ENCODE measurements around the gene BABAM1. TPM values are rescaled to one million over a fixed set of nuclear protein-coding genes. Genes with fewer than 3 reads are reported as not detected.

The BABAM1 gene
- total RNA-seq, 2 donors from 2014 or later = 86.6 to 96.1 TPM

DNA sequence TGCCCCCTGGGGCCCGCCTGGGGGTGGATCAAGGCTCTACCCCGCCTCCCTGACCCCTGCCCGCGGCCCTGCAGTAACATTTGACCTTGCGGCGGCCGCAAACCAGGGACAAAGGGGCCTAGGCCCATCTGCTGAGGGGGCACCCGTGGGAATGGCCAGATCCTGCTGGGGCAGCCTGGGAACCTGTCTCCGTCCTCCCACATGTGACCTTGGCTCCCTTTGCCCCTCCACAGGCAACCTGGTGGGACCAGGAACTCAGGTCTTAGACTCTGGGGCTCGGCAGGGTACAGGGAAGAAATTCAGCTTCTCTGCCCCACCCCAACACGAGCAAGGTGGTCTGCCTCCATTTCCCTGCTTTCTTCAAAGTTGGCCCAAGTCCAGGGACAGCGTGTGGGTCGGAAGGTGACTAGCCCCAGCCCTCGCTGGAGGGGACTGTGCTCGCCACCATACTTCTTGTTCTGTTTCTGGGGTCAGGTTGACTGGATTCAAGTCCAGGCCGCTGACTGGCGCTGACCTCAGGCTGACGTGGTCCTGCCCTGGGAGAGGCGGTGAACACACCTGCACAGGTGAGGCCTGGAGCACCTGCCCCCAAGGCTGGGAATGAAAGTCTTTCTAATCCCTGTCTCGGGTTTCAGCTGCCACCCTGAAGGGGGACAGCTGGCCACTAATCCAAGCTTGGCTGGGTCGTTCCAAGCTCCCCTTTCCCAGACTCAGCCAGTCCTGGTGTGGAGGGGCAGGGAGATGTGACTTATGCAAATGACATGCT is 19.0 kb upstream of the BABAM1 start:
- ATAC-seq (replicated peaks in 1 of 2) (no peak), DNase-seq (no peak)
- Mint-ChIP-seq H3K9me3 (no peaks in the 10 kb centered on the region), H3K4me1 (ENCODE audit: low read depth) (peaks cover 10% of the 10 kb centered on the region), H3K27ac (no peak overlapping the region), H3K27me3 (ENCODE audit: low read depth) (peaks cover 9% of the 10 kb centered on the region), H3K4me3 (no peak overlapping the region), H3K36me3 (ENCODE audit: insufficient read depth in 2 of 2) (no peaks in the 10 kb centered on the region)

GRCh38 chr19:17249887-17250548 is 17.2 kb upstream of the BABAM1 start:
- no peak for ATAC-seq (replicated peaks in 1 of 2)
- H3K27me3 Mint-ChIP-seq (ENCODE audit: low read depth) = peaks cover 9% of the 10 kb centered on the region
- DNase-seq = no peak
- H3K27ac Mint-ChIP-seq = no peak overlapping the region
- H3K4me1 Mint-ChIP-seq (ENCODE audit: low read depth) = peaks cover 10% of the 10 kb centered on the region
- H3K4me3 Mint-ChIP-seq = no peak overlapping the region
- H3K9me3 Mint-ChIP-seq = no peaks in the 10 kb centered on the region
- H3K36me3 Mint-ChIP-seq (ENCODE audit: insufficient read depth in 2 of 2) = no peaks in the 10 kb centered on the region

DNA sequence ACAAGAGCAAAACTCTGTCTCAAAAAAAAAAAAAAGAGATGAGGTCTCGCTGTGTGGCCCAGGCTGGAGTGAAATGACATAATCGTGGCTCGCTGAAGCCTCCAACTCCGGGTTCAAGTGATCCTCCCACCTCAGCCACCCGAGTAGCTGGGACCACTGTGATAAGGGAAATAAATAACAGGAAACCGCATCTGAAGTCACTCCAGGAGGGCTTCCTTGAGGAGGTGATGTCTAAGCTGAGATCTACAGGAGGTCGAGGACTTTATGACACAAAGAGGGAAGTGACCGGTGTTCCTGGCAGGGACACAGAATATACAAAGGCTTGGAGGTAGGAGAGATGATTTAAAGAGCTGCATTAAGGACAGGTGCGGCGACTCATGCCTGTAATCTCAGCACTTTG is 12.6 kb upstream of the BABAM1 start:
- Mint-ChIP-seq H3K27me3 (ENCODE audit: low read depth) (no peaks in the 10 kb centered on the region), H3K27ac (no peak overlapping the region), H3K36me3 (ENCODE audit: insufficient read depth in 2 of 2) (no peaks in the 10 kb centered on the region), H3K4me1 (ENCODE audit: low read depth) (no peaks in the 10 kb centered on the region), H3K9me3 (no peaks in the 10 kb centered on the region), H3K4me3 (no peak overlapping the region)
- ATAC-seq (replicated peaks in 1 of 2) (no peak), DNase-seq (no peak)

- H3K4me1 Mint-ChIP-seq (ENCODE audit: low read depth) = no peaks in the 10 kb centered on the region
- no peaks in the 10 kb centered on the region for H3K9me3 Mint-ChIP-seq
- no peak overlapping the region for H3K4me3 Mint-ChIP-seq
- no peaks in the 10 kb centered on the region for H3K36me3 Mint-ChIP-seq (ENCODE audit: insufficient read depth in 2 of 2)
- ATAC-seq (replicated peaks in 1 of 2) (no peak), DNase-seq (no peak)
- H3K27me3 Mint-ChIP-seq (ENCODE audit: low read depth) = no peaks in the 10 kb centered on the region
- no peak overlapping the region for H3K27ac Mint-ChIP-seq
These were observed 12.1 kb upstream of the BABAM1 start for GRCh38 chr19:17255150-17255621.

GRCh38 chr19:17256130-17256529 is 11.1 kb upstream of the BABAM1 start:
- Mint-ChIP-seq H3K27me3 (ENCODE audit: low read depth) (no peaks in the 10 kb centered on the region), H3K9me3 (no peaks in the 10 kb centered on the region), H3K27ac (no peak overlapping the region)

DNA sequence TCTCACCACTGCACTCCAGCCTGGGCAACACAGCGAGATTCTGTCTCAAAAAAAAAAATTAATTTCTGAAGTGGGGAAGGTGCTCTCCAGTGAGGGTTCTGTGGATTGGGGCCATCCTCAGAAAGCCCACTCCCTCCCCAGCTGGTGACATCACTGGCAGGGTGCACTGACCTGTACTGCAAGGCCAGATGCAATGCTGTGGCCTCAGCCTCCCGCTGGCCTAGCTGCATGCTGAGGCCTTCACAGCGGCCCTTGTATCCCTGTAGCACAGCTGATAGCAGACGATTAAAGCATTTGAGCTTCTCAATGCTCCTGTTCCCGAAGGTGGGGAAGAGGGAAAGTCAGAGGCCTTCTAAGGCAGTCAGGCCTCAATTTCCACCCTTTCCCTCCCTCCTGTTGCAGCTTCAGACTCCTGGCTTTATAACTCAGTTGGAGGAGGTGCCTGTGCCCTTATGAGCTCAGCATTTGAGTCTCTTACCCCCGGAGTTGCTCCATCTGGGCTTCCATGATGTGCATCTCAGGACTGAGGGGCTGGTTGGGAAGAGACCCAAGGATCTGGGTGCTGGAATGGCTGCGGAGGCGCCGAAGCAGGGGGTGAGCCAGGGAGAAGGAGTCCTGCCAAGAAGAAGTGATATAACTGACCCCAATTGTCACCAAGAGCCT is 8.0 kb upstream of the BABAM1 start:
- Mint-ChIP-seq H3K27me3 (ENCODE audit: low read depth) (no peaks in the 10 kb centered on the region), H3K9me3 (no peaks in the 10 kb centered on the region), H3K4me1 (ENCODE audit: low read depth) (peaks cover 7% of the 10 kb centered on the region), H3K4me3 (no peak overlapping the region), H3K27ac (no peak overlapping the region), H3K36me3 (ENCODE audit: insufficient read depth in 2 of 2) (no peaks in the 10 kb centered on the region)
- no peak for DNase-seq
- no peak for ATAC-seq (replicated peaks in 1 of 2)

More at GRCh38 chr19:17256130-17256529, 11.1 kb upstream of the BABAM1 start:
- H3K4me3 Mint-ChIP-seq = no peak overlapping the region
- DNase-seq = no peak
- H3K36me3 Mint-ChIP-seq (ENCODE audit: insufficient read depth in 2 of 2) = no peaks in the 10 kb centered on the region
- no peak for ATAC-seq (replicated peaks in 1 of 2)
- H3K4me1 Mint-ChIP-seq (ENCODE audit: low read depth) = peaks cover 7% of the 10 kb centered on the region

DNA sequence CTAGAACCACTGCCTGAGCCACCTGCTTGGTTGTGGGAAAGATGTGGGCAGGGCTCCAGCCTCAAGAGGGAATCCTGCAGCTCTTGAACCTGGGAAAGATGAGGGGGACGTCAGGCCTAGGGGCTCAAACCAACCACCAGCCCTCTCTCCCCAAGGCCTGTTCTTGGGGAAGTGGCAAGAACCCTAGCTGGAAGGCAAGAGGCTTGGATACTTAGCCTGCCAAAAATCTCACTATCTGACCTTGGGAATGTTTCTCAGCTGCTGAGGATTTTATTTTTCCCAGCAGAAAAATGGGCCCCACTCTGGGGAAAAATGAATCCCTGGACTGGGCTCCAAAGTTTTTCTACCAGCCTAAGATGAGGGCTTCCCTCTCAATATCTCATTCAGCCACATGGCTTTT is 7.3 kb upstream of the BABAM1 start:
- H3K9me3 Mint-ChIP-seq = no peaks in the 10 kb centered on the region
- no peaks in the 10 kb centered on the region for H3K36me3 Mint-ChIP-seq (ENCODE audit: insufficient read depth in 2 of 2)
- no peaks in the 10 kb centered on the region for H3K27me3 Mint-ChIP-seq (ENCODE audit: low read depth)
- peaks cover 12% of the 10 kb centered on the region for H3K4me1 Mint-ChIP-seq (ENCODE audit: low read depth)
- ATAC-seq (replicated peaks in 1 of 2) (no peak), DNase-seq (no peak)
- no peak overlapping the region for H3K4me3 Mint-ChIP-seq
- H3K27ac Mint-ChIP-seq = no peak overlapping the region

- H3K9me3 Mint-ChIP-seq = no peaks in the 10 kb centered on the region
- no peaks in the 10 kb centered on the region for H3K36me3 Mint-ChIP-seq (ENCODE audit: insufficient read depth in 2 of 2)
- DNase-seq (peak; percentile 90 to 92), ATAC-seq (replicated peaks in 1 of 2) (peak; percentile 99)
- no peak overlapping the region for H3K4me3 Mint-ChIP-seq
- peaks cover 14% of the 10 kb centered on the region for H3K4me1 Mint-ChIP-seq (ENCODE audit: low read depth)
- no peak overlapping the region for H3K27ac Mint-ChIP-seq
- H3K27me3 Mint-ChIP-seq (ENCODE audit: low read depth) = no peaks in the 10 kb centered on the region
These were observed 6.4 kb upstream of the BABAM1 start for GRCh38 chr19:17260842-17261325.

- DNase-seq = no peak
- Mint-ChIP-seq H3K9me3 (no peaks in the 10 kb centered on the region), H3K4me1 (ENCODE audit: low read depth) (peaks cover 19% of the 10 kb centered on the region), H3K27ac (no peak overlapping the region), H3K27me3 (ENCODE audit: low read depth) (no peaks in the 10 kb centered on the region), H3K36me3 (ENCODE audit: insufficient read depth in 2 of 2) (no peaks in the 10 kb centered on the region), H3K4me3 (no peak overlapping the region)
- ATAC-seq (replicated peaks in 1 of 2) = no peak
These were observed 4.7 kb upstream of the BABAM1 start for GRCh38 chr19:17262557-17262956.

DNA sequence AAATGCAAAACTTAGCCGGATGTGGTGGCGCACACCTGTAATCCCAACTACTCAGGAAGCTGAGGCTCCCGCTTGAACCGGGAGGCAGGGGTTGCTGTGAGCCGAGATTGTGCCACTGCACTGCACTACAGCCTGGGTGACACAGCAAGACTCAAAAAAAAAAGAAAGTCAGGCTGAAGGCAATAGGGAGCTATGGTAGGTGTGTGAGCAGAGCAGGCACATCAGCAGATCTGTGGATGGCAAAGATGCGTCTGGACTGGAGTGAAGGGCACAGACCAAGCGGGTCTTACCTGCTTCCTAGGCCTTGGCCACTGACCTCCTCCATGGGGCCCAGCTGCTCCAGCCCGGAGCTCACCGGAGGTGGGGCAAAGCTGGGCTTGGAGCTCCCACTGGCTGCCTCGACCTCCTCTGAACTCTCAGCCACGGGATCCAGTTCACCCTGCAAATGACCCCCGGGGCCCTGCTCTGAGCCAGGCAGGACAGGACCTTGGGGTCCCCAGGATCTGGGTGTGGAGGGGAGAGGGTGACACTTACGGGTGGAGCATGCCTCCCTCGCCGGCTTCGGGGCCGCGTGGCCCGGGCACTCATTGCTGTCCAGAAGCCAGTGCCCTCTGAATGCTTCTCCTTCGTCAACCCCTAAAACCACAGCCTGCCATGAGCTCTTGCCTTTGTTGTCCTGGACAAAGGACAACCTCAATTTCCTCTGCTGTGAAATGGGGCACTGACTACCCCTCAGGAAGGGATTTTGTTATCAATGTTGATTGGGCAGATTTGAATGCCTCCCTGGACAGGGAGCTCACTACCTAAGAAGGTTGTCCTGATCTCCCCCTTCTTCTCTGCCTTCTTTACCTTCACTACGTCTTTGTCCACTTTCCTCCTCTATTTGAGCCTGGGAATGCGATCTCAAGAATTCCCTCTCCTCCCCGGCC is 3.3 kb upstream of the BABAM1 start:
- H3K27ac Mint-ChIP-seq = no peak overlapping the region
- DNase-seq = no peak
- no peaks in the 10 kb centered on the region for H3K36me3 Mint-ChIP-seq (ENCODE audit: insufficient read depth in 2 of 2)
- H3K4me1 Mint-ChIP-seq (ENCODE audit: low read depth) = peaks cover 30% of the 10 kb centered on the region
- H3K9me3 Mint-ChIP-seq = no peaks in the 10 kb centered on the region
- peak overlapping the region in 1 of 2 donors; percentile 49 for H3K4me3 Mint-ChIP-seq
- no peak for ATAC-seq (replicated peaks in 1 of 2)
- H3K27me3 Mint-ChIP-seq (ENCODE audit: low read depth) = no peaks in the 10 kb centered on the region

DNA sequence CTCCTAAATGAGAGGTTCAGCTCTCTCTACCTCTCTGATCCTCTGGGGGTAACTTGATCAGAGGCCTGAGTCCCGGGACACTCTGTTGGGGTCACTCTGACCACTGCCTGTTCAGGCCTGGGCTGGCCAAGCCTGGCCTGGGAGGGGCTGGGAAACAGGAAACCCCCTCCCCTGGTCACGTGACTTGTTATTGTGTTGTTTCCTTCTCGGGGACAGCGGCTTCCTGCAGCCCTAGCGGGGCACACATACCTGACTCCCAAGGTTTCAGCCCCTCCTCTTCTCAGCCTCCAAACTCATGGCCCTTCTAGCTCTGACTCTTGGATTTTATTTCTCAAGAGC is 2.6 kb upstream of the BABAM1 start, which contains the start of gene USHBP1:
Gene USHBP1, minus strand, starts transcription at position 105 of the 339 bp plus-strand sequence. CDS start 446 bp downstream, outside the sequence.
- Mint-ChIP-seq H3K27me3 (ENCODE audit: low read depth) (no peaks in the 10 kb centered on the region), H3K4me1 (ENCODE audit: low read depth) (peaks cover 30% of the 10 kb centered on the region), H3K27ac (no peak within 1 kb of the TSS), H3K36me3 (ENCODE audit: insufficient read depth in 2 of 2) (peaks cover 0 to 1% of the 10 kb centered on the region in 2 donors), H3K9me3 (no peaks in the 10 kb centered on the region), H3K4me3 (peak within 1 kb of the TSS in 1 of 2 donors; percentile 49)
- no peak for ATAC-seq (replicated peaks in 1 of 2)
- no peak for DNase-seq

- no peak overlapping the region for H3K4me3 Mint-ChIP-seq
- ATAC-seq (replicated peaks in 1 of 2) = no peak
- no peaks in the 10 kb centered on the region for H3K27me3 Mint-ChIP-seq (ENCODE audit: low read depth)
- no peaks in the 10 kb centered on the region for H3K9me3 Mint-ChIP-seq
- peaks cover 24% of the 10 kb centered on the region for H3K4me1 Mint-ChIP-seq (ENCODE audit: low read depth)
- no peak overlapping the region for H3K27ac Mint-ChIP-seq
- peaks cover 2 to 11% of the 10 kb centered on the region in 2 donors for H3K36me3 Mint-ChIP-seq (ENCODE audit: insufficient read depth in 2 of 2)
- DNase-seq = no peak
These were observed 1.2 kb upstream of the BABAM1 start for GRCh38 chr19:17266026-17266425.

Measured in activated T-cell treated with anti-CD3 and anti-CD28 coated beads, Interleukin-2, amount 50 U/mL, for 72 hours (primary cell).